Sigmoid colon (tissue), 7 donors: Measurements from ENCODE around the gene SLC25A23. TPM values are rescaled to one million over a fixed set of nuclear protein-coding genes. Genes with fewer than 3 reads are reported as not detected.

Experiments
- DNase-seq: peaks from one replicate; pipeline ENCODE4 v3.0.0-alpha.2; 2019
- H3K27ac ChIP-seq, 4 donors: fragments of 200-600 bp; sonication (generic); one replicate each; pipeline ENCODE4 v1.5.1; 2016 to 2019; ENCODE audit warnings: mild to moderate bottlenecking in 1 of 4
- H3K27me3 ChIP-seq, 3 donors: fragments of 200-600 bp; sonication (generic); one replicate each; pipeline ENCODE4 v1.5.1; 2019; ENCODE audit warnings: mild to moderate bottlenecking in 1 of 3
- H3K36me3 ChIP-seq, 4 donors: fragments of 200-600 bp; sonication (generic); one replicate each; pipeline ENCODE4 v1.5.1; 2016 to 2019
- H3K4me1 ChIP-seq, 4 donors: fragments of 200-600 bp; sonication (generic); one replicate each; pipeline ENCODE4 v1.5.1; 2017 to 2019
- H3K4me3 ChIP-seq, 4 donors: fragments of 200-600 bp; sonication (generic); one replicate each; pipeline ENCODE4 v1.5.1; 2017 to 2019; ENCODE audit warnings: mild to moderate bottlenecking in 2 of 4, moderate library complexity in 1 of 4
- H3K9me3 ChIP-seq, 4 donors: fragments of 200-600 bp in 3 of 4; sonication (generic) in 3 of 4; one replicate each; pipeline versions ENCODE4 v1.5.1 to v1.6.1; 2013 to 2019
- EP300 ChIP-seq, 4 donors: sonication (generic); formaldehyde crosslinking; IDR thresholded peaks; one replicate each; pipeline ENCODE4 v1.6.1; 2017; ENCODE audit warnings: antibody characterized with exemption in 4 of 4
- POLR2A ChIP-seq, 2 donors: fragments of 450-650 bp; IDR thresholded peaks; one replicate each; pipeline ENCODE4 v1.6.1; 2016; ENCODE audit warnings: antibody characterized with exemption in 2 of 2, mild to moderate bottlenecking in 2 of 2, moderate library complexity in 2 of 2
- POLR2AphosphoS5 ChIP-seq, 4 donors: sonication (generic); formaldehyde crosslinking; IDR thresholded peaks; one replicate each; pipeline ENCODE4 v1.6.1; 2017; ENCODE audit warnings: antibody characterized with exemption in 4 of 4
- WGBS, 2 donors: extraction: QIAGEN DNeasy Blood & Tissue Kit; methylation state at CpG; one replicate each; pipeline ENCODE4 v1.1.7; 2013; 5-methylcytosine and 5-hydroxymethylcytosine counted together
- intact Hi-C: fragments of 100-400 bp; cut with DNase I; formaldehyde crosslinking; loops from one replicate; pipeline ENCODE4 v1.15.1; 2023
- polyA plus RNA-seq, 3 donors: library from polyadenylated mRNA; stranded (reverse); fragments of 200-250 nt; gene quantifications; one replicate each; pipeline ENCODE4 v1.2.3, GENCODE V29; 2013
- total RNA-seq, 4 donors: library from RNA; depleted of rRNA; stranded (reverse); fragments of >200 nt; gene quantifications; one replicate each; pipeline ENCODE4 v1.1.0, GENCODE V29; 2016
- TF ChIP-seq, protein P1 (sequence below), 4 experiments: fragments of 450-650 bp in 3 of 4; fragments of 200-600 bp in 1 of 4; IDR thresholded peaks; one replicate each; pipeline ENCODE4 v1.5.1; 2016 to 2019; ENCODE audit warnings: antibody characterized with exemption in 4 of 4, mild to moderate bottlenecking in 3 of 4, moderate library complexity in 2 of 4
- donor health status: healthy with polysubstance abuse.
- donor health status: Bipolar disorder and iron deficiency.
- donor health status: healthy.

Gene SLC25A23
- total and polyA plus RNA-seq, 7 donors, result 61.5 to 188 (median 87.8) TPM

GRCh38 chr19:6423499-6424194 lies 35.9 kb downstream of the SLC25A23 start:
- Histone ChIP-seq H3K4me1 (peaks cover 4 to 38% (median 30%) of the 10 kb centered on the region in 4 donors), H3K9me3 (no peaks in the 10 kb centered on the region), H3K27me3 (no peaks in the 10 kb centered on the region), H3K36me3 (peaks cover 15 to 34% (median 22%) of the 10 kb centered on the region in 4 donors), H3K27ac (peak overlapping the region; percentile 52 to 86 (median 82)), H3K4me3 (peak overlapping the region; percentile 71 to 85 (median 84))
- DNase-seq, result peak; percentile 67
- TF ChIP-seq, protein P1, sequence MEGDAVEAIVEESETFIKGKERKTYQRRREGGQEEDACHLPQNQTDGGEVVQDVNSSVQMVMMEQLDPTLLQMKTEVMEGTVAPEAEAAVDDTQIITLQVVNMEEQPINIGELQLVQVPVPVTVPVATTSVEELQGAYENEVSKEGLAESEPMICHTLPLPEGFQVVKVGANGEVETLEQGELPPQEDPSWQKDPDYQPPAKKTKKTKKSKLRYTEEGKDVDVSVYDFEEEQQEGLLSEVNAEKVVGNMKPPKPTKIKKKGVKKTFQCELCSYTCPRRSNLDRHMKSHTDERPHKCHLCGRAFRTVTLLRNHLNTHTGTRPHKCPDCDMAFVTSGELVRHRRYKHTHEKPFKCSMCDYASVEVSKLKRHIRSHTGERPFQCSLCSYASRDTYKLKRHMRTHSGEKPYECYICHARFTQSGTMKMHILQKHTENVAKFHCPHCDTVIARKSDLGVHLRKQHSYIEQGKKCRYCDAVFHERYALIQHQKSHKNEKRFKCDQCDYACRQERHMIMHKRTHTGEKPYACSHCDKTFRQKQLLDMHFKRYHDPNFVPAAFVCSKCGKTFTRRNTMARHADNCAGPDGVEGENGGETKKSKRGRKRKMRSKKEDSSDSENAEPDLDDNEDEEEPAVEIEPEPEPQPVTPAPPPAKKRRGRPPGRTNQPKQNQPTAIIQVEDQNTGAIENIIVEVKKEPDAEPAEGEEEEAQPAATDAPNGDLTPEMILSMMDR (IDR thresholded peaks at IDR 0.05), result no peak
- TF ChIP-seq EP300 (IDR thresholded peaks at IDR 0.05), result no peak
- WGBS, 2 donors, result 1% methylated on average over 20 of the region's 20 CpGs
- intact Hi-C loops, result loop anchor here (1.0 kb wide), 1 partner anchor 30 kb away; the partner anchor contains the start of gene GTF2F1

DNA sequence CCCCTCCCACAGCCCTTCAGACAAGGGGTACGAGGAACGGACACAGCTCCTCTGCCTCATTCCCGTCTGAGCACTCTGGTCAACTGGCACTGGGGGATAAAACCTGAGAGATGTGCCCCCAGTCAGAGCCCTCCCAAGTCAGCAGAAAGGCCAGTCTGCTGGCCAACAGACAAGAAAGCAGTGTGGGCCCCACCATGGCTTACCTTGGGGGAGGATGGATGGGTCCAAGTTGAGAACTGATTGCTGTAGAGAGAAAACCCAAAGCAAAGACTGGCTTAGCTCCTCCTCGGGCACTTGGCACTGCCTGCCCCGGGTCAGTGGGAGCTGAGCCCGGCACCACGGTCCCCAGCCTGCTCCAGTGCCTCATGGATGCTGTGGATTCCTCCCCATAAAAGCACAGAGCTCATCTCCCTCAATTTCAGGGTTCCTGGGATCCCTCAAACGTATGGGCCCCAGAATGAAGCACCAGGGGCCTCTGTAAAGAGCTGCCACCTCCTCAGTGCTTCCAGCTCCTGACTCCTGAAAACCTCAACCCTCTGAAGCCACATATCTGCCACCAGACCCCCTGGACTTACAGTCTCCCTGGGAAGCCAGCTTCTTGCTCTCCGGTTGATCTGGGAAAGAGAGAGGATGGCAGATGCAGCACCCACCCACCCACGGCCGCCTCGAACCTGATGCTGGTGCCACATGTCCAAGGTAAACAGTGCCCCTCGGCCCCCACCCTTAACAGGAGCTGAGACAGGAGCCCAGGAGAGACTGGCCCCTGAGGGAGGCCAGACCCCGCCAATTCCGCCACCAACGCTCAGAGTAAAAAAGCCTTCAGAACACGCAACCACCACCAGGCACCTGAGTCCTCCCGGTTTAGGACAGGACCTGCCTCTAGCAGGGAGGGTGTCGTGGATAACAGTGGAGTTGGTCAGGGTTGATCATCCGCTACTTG lies 38.2 kb downstream of the SLC25A23 start:
- TF ChIP-seq, protein P1 (IDR thresholded peaks at IDR 0.05), result no peak
- TF ChIP-seq POLR2A (IDR thresholded peaks at IDR 0.05) (no peak), POLR2AphosphoS5 (IDR thresholded peaks at IDR 0.05) (no peak)
- Histone ChIP-seq H3K4me3 (no peak overlapping the region), H3K36me3 (peaks cover 37 to 57% (median 45%) of the 10 kb centered on the region in 4 donors), H3K4me1 (peaks cover 4 to 43% (median 30%) of the 10 kb centered on the region in 4 donors), H3K9me3 (no peaks in the 10 kb centered on the region), H3K27me3 (no peaks in the 10 kb centered on the region), H3K27ac (no peak overlapping the region)
- DNase-seq, result no peak
- intact Hi-C loops, result no loop called here
- 85 to 87% methylated on average over 20 of the region's 20 CpGs for WGBS, 2 donors

DNA sequence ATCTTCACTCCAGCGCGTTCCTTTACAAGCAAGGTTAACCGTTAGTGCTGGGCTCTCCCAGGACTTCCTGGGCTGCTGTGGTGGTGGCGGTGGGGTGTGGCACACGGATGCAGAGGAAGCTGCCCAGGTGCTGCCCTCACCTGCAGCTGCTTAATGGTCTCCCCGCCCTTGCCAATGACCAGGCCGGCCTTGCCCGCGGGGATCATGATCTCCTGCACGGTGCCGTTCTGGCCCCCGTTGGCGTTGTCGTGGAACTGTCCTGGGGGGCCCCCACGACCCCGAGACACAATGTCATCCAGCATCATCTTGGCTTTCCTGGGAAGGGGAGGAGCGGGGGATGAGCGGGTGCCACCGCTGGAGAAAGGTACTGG lies 41.0 kb downstream of the SLC25A23 start:
- no peak overlapping the region for H3K27ac ChIP-seq
- peaks cover 55 to 82% (median 70%) of the 10 kb centered on the region in 4 donors for H3K36me3 ChIP-seq
- no peak for DNase-seq
- intact Hi-C loops, result no loop called here
- no peaks in the 10 kb centered on the region for H3K9me3 ChIP-seq
- no peak for TF ChIP-seq POLR2A (IDR thresholded peaks at IDR 0.05)
- TF ChIP-seq EP300 (IDR thresholded peaks at IDR 0.05), result no peak
- TF ChIP-seq, protein P1 (IDR thresholded peaks at IDR 0.05), result no peak
- no peak for TF ChIP-seq POLR2AphosphoS5 (IDR thresholded peaks at IDR 0.05)
- H3K4me1 ChIP-seq, result peaks cover 0 to 34% (median 33%) of the 10 kb centered on the region in 4 donors
- no peaks in the 10 kb centered on the region for H3K27me3 ChIP-seq
- H3K4me3 ChIP-seq, result no peak overlapping the region
- 65 to 89% methylated on average over 19 of the region's 19 CpGs for whole genome bisulfite sequencing, 2 donors

GRCh38 chr19:6417713-6418561 lies 41.7 kb downstream of the SLC25A23 start:
- Histone ChIP-seq H3K4me3 (no peak overlapping the region), H3K36me3 (peaks cover 55 to 82% (median 70%) of the 10 kb centered on the region in 4 donors), H3K27me3 (no peaks in the 10 kb centered on the region), H3K27ac (no peak overlapping the region), H3K9me3 (no peaks in the 10 kb centered on the region), H3K4me1 (peaks cover 0 to 33% (median 27%) of the 10 kb centered on the region in 4 donors)
- WGBS, 2 donors, result 79 to 85% methylated on average over 33 of the region's 33 CpGs
- no peak for TF ChIP-seq POLR2A (IDR thresholded peaks at IDR 0.05)
- TF ChIP-seq, protein P1 (IDR thresholded peaks at IDR 0.05), result peak in 1 of 4 experiments; percentile 33
- no peak for TF ChIP-seq EP300 (IDR thresholded peaks at IDR 0.05)
- TF ChIP-seq POLR2AphosphoS5 (IDR thresholded peaks at IDR 0.05), result no peak
- intact Hi-C loops, result no loop called here
- DNase-seq, result peak; percentile 68
